GM12878 (cell line): ENCODE measurements around the gene SLC24A4. TPM values are rescaled to one million over a fixed set of nuclear protein-coding genes. Genes with fewer than 3 reads are reported as not detected.

Experiments
- BHLHE40 ChIP-seq, 2 experiments: fragments of 450-650 bp in 1 of 2; IDR thresholded peaks; 2 replicates each; pipeline ENCODE4 v1.6.1; 2011 to 2017; ENCODE audit warnings: low read depth in 2 of 2, borderline replicate concordance in 1 of 2, improper control_type of control experiment in 1 of 2, low read length in 1 of 2, mild to moderate bottlenecking in 1 of 2
- KLF5 ChIP-seq: fragments of 450-650 bp; IDR thresholded peaks from 2 replicates; pipeline ENCODE4 v1.6.1; 2014; ENCODE audit warnings: mild to moderate bottlenecking; ENCODE audit not compliant: partially characterized antibody
- MTA2 ChIP-seq: fragments of 450-650 bp; IDR thresholded peaks from 2 replicates; pipeline ENCODE4 v1.6.1; 2016; ENCODE audit warnings: low read depth, mild to moderate bottlenecking, moderate library complexity
- NBN ChIP-seq: fragments of 450-650 bp; IDR thresholded peaks from 2 replicates; pipeline ENCODE4 v1.6.1; 2016
- NR2F1 ChIP-seq: fragments of 450-650 bp; conservative IDR thresholded peaks from 2 replicates; pipeline ENCODE4 v1.6.1; 2017; ENCODE audit warnings: mild to moderate bottlenecking
- SRF ChIP-seq, 2 experiments: IDR thresholded peaks; 2 replicates each; pipeline ENCODE4 v1.6.1; 2011; ENCODE audit warnings: low read depth in 2 of 2, low read length in 2 of 2, mild to moderate bottlenecking in 1 of 2, moderate library complexity in 1 of 2
- YBX1 ChIP-seq: fragments of 450-650 bp; IDR thresholded peaks from 2 replicates; pipeline ENCODE4 v1.6.1; 2016; ENCODE audit warnings: antibody characterized with exemption
- polyA plus RNA-seq, 11 experiments: library from polyadenylated mRNA; depleted of rRNA in 4 of 11; unstranded in 6 of 11; stranded (reverse) in 5 of 11; fragments of >200 nt; fragmentation: Nextera tagmentation in 4 of 11; fragmentation: Illumina TruSeq in 1 of 11; extraction: Ambion mirVana in 4 of 11; extraction: Trizol in 1 of 11; gene quantifications; 1 replicate in 1 of 11; 2 replicates in 10 of 11; pipeline versions ENCODE4 v1.2.1 to v1.2.3, GENCODE V29; 2011 to 2016; ENCODE audit warnings: inconsistent platforms in 2 of 11, missing spikeins in 2 of 11, low read depth in 1 of 11
- total RNA-seq, 4 experiments: library from RNA; depleted of rRNA in 3 of 4; stranded (reverse); fragments of >200 nt in 3 of 4; fragmentation: Illumina TruSeq in 1 of 4; extraction: Trizol in 1 of 4; gene quantifications; 2 replicates each; pipeline versions ENCODE4 v1.2.1 to v1.2.3, GENCODE V29; 2013 to 2021
- TF ChIP-seq, protein P1 (sequence below): fragments of 450-650 bp; formaldehyde crosslinking; IDR thresholded peaks from 2 replicates; pipeline ENCODE4 v1.4.0; 2020; ENCODE audit warnings: mild to moderate bottlenecking, moderate library complexity
- TF ChIP-seq, protein P2 (sequence below): fragments of 450-650 bp; IDR thresholded peaks from 2 replicates; pipeline ENCODE4 v1.6.1; 2016; ENCODE audit warnings: mild to moderate bottlenecking, moderate library complexity, borderline replicate concordance
- TF ChIP-seq, protein P3 (sequence below): IDR thresholded peaks from 2 replicates; pipeline ENCODE4 v1.6.1; 2012; ENCODE audit warnings: low read depth, low read length, improper control_type of control experiment

Gene SLC24A4
- total and polyA plus RNA-seq, 10 of the 15 experiments (the other 5 are each of a cell fraction or from before 2014, with no cell fraction given) = under 0.01 to 0.46 (median 0.04) TPM; not detected in 5

DNA sequence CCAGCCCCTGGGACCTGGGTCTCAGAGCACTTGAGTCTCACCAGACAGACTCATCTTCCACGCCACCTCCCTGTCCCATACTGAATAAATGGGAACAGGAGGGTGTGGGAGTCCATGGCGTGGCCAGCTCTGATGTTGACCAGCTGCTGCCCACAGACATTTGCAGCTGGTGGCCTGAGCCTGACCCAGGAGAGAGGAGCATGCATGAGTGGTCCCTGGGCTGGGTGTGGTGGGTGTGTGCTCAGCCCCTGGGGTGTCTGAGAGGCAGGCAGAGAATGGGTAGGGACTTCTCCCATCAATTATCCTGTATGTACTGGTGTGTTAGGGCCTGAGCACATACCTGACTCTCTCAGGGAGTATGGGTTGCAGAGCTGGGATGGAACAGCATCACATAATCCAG lies 49.3 kb downstream of the SLC24A4 start (continued):
- TF ChIP-seq SRF (IDR thresholded peaks at IDR 0.05; ENCODE audit: low read depth in 2 of 2, low read length in 2 of 2) (no peak), KLF5 (no peak), MTA2 (no peak), NR2F1 (no peak), NBN (no peak), BHLHE40 (IDR thresholded peaks at IDR 0.05; ENCODE audit: borderline replicate concordance in 1 of 2, low read depth in 2 of 2, low read length in 1 of 2) (no peak), YBX1 (no peak)
- TF ChIP-seq, protein P1, sequence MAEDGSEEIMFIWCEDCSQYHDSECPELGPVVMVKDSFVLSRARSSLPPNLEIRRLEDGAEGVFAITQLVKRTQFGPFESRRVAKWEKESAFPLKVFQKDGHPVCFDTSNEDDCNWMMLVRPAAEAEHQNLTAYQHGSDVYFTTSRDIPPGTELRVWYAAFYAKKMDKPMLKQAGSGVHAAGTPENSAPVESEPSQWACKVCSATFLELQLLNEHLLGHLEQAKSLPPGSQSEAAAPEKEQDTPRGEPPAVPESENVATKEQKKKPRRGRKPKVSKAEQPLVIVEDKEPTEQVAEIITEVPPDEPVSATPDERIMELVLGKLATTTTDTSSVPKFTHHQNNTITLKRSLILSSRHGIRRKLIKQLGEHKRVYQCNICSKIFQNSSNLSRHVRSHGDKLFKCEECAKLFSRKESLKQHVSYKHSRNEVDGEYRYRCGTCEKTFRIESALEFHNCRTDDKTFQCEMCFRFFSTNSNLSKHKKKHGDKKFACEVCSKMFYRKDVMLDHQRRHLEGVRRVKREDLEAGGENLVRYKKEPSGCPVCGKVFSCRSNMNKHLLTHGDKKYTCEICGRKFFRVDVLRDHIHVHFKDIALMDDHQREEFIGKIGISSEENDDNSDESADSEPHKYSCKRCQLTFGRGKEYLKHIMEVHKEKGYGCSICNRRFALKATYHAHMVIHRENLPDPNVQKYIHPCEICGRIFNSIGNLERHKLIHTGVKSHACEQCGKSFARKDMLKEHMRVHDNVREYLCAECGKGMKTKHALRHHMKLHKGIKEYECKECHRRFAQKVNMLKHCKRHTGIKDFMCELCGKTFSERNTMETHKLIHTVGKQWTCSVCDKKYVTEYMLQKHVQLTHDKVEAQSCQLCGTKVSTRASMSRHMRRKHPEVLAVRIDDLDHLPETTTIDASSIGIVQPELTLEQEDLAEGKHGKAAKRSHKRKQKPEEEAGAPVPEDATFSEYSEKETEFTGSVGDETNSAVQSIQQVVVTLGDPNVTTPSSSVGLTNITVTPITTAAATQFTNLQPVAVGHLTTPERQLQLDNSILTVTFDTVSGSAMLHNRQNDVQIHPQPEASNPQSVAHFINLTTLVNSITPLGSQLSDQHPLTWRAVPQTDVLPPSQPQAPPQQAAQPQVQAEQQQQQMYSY (CRISPR knock-in tag) = no peak
- TF ChIP-seq, protein P2, sequence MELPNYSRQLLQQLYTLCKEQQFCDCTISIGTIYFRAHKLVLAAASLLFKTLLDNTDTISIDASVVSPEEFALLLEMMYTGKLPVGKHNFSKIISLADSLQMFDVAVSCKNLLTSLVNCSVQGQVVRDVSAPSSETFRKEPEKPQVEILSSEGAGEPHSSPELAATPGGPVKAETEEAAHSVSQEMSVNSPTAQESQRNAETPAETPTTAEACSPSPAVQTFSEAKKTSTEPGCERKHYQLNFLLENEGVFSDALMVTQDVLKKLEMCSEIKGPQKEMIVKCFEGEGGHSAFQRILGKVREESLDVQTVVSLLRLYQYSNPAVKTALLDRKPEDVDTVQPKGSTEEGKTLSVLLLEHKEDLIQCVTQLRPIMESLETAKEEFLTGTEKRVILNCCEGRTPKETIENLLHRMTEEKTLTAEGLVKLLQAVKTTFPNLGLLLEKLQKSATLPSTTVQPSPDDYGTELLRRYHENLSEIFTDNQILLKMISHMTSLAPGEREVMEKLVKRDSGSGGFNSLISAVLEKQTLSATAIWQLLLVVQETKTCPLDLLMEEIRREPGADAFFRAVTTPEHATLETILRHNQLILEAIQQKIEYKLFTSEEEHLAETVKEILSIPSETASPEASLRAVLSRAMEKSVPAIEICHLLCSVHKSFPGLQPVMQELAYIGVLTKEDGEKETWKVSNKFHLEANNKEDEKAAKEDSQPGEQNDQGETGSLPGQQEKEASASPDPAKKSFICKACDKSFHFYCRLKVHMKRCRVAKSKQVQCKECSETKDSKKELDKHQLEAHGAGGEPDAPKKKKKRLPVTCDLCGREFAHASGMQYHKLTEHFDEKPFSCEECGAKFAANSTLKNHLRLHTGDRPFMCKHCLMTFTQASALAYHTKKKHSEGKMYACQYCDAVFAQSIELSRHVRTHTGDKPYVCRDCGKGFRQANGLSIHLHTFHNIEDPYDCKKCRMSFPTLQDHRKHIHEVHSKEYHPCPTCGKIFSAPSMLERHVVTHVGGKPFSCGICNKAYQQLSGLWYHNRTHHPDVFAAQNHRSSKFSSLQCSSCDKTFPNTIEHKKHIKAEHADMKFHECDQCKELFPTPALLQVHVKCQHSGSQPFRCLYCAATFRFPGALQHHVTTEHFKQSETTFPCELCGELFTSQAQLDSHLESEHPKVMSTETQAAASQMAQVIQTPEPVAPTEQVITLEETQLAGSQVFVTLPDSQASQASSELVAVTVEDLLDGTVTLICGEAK = no peak
- TF ChIP-seq, protein P3, sequence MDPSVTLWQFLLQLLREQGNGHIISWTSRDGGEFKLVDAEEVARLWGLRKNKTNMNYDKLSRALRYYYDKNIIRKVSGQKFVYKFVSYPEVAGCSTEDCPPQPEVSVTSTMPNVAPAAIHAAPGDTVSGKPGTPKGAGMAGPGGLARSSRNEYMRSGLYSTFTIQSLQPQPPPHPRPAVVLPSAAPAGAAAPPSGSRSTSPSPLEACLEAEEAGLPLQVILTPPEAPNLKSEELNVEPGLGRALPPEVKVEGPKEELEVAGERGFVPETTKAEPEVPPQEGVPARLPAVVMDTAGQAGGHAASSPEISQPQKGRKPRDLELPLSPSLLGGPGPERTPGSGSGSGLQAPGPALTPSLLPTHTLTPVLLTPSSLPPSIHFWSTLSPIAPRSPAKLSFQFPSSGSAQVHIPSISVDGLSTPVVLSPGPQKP = no peak
